ENCODE data around the gene SPRYD4.
A peak's percentile ranks its signal among the peaks of the same experiment; 100 is the strongest.
"Not testable (repeated sequence)": the region's sequence is repeated elsewhere in the genome, so short reads cannot be mapped to it uniquely, and the experiment has no call there.

The SPRYD4 gene

GRCh38 chr12:56468216-56469006, at the start of gene SPRYD4:
Gene SPRYD4 (plus strand): TSS chr12:56468578. CDS start chr12:56468592, 14 bp downstream.
- intact Hi-C loops (cut with DNase I): loop anchor here (10.0 kb wide), 1 partner anchor 344 kb away; the partner anchor contains the start of gene ESYT1
- peak; percentile 90 to 99 (median 94) for DNase-seq

GRCh38 chr12:56420411-56420810, 48.0 kb upstream of the SPRYD4 start:
- intact Hi-C loops (cut with DNase I): loop anchor here (5.0 kb wide), 1 partner anchor 38 kb away; no protein-coding TSS in a partner anchor
- DNase-seq: peak in 1 of 10 donors; percentile 52

GRCh38 chr12:56425193-56425592, 43.2 kb upstream of the SPRYD4 start:
- DNase-seq: no peak
- intact Hi-C loops (cut with DNase I): no loop called here

- peak in 1 of 10 donors; percentile 2 for DNase-seq
- intact Hi-C loops (cut with DNase I): no loop called here
Measured at GRCh38 chr12:56425940-56426438, 42.4 kb upstream of the SPRYD4 start.

GRCh38 chr12:56431288-56431687, 37.1 kb upstream of the SPRYD4 start:
- DNase-seq: no peak
- intact Hi-C loops (cut with DNase I): no loop called here

- no peak for DNase-seq
- intact Hi-C loops (cut with DNase I): no loop called here
Measured at GRCh38 chr12:56431850-56432249, 36.5 kb upstream of the SPRYD4 start.

- no peak for DNase-seq
- intact Hi-C loops (cut with DNase I): no loop called here
Measured at GRCh38 chr12:56434828-56435227, 33.5 kb upstream of the SPRYD4 start.

GRCh38 chr12:56437430-56438176, 30.8 kb upstream of the SPRYD4 start:
- intact Hi-C loops (cut with DNase I): no loop called here
- DNase-seq: peak in 1 of 10 donors; percentile 19

- intact Hi-C loops (cut with DNase I); DNase-seq: not testable (repeated sequence)
Measured at GRCh38 chr12:56443208-56443607, 25.2 kb upstream of the SPRYD4 start.

GRCh38 chr12:56448860-56449621, 19.3 kb upstream of the SPRYD4 start, which contains the start of gene TIMELESS:
Gene TIMELESS (minus strand): TSS chr12:56449426. CDS start chr12:56434170, 15,256 bp downstream.
- intact Hi-C loops (cut with DNase I): loop anchor here (2.0 kb wide), 1 partner anchor 88 kb away; the partner anchor contains the start of gene STAT2
- peak; percentile 83 to 99 (median 88) for DNase-seq

- no peak for DNase-seq
- intact Hi-C loops (cut with DNase I): loop anchor here (2.0 kb wide), 1 partner anchor 89 kb away; the partner anchor contains the start of gene STAT2
Measured at GRCh38 chr12:56449622-56449984, 18.8 kb upstream of the SPRYD4 start.

- intact Hi-C loops (cut with DNase I): no loop called here
- no peak for DNase-seq
Measured at GRCh38 chr12:56450241-56450640, 18.1 kb upstream of the SPRYD4 start.

- DNase-seq: no peak
- intact Hi-C loops (cut with DNase I): no loop called here
Measured at GRCh38 chr12:56451147-56451546, 17.2 kb upstream of the SPRYD4 start.

- no peak for DNase-seq
- intact Hi-C loops (cut with DNase I): no loop called here
Measured at GRCh38 chr12:56454557-56454956, 13.8 kb upstream of the SPRYD4 start, which contains the start of gene MIP. Gene MIP (minus strand): TSS chr12:56454657. CDS start chr12:56454613, 44 bp downstream.

- intact Hi-C loops (cut with DNase I): no loop called here
- DNase-seq: no peak
Measured at GRCh38 chr12:56457817-56458216, 10.6 kb upstream of the SPRYD4 start.

- intact Hi-C loops (cut with DNase I): loop anchor here (5.0 to 10.0 kb wide), 4 partner anchors 99 to 337 kb away; partner anchors contain the start of genes APOF, CNPY2, ESYT1 and STAT2
- DNase-seq: peak in 2 of 10 donors; percentile 16 to 25
Measured at GRCh38 chr12:56461235-56462159, 6.9 kb upstream of the SPRYD4 start.

- DNase-seq: peak in 2 of 10 donors; percentile 33 to 55
- intact Hi-C loops (cut with DNase I): loop anchor here (5.0 to 10.0 kb wide), 4 partner anchors 100 to 338 kb away; partner anchors contain the start of genes APOF, CNPY2, ESYT1 and STAT2
Measured at GRCh38 chr12:56462565-56462964, 5.8 kb upstream of the SPRYD4 start.
